Endothelial cell of umbilical vein (primary cell): ENCODE data around the gene RND2.

Experiments used
- EZH2 ChIP-seq: IDR thresholded peaks from 2 replicates; pipeline ENCODE4 v1.6.1; 2012; ENCODE audit warnings: borderline replicate concordance, low read depth, mild to moderate bottlenecking, moderate library complexity, low read length, inconsistent platforms; ENCODE audit not compliant: severe bottlenecking
- FOS ChIP-seq: IDR thresholded peaks from 2 replicates; pipeline ENCODE4 v1.6.1; 2011; ENCODE audit warnings: mild to moderate bottlenecking, low read length, moderate library complexity, borderline replicate concordance; ENCODE audit not compliant: insufficient read depth
- JUN ChIP-seq: IDR thresholded peaks from 2 replicates; pipeline ENCODE4 v1.6.1; 2011; ENCODE audit warnings: borderline replicate concordance, low read depth; ENCODE audit not compliant: insufficient read length, insufficient read depth
- MAX ChIP-seq: IDR thresholded peaks from 2 replicates; pipeline ENCODE4 v1.6.1; 2011; ENCODE audit not compliant: insufficient read depth, insufficient read length
- MYC ChIP-seq: IDR thresholded peaks from one replicate; pipeline ENCODE4 v1.6.1; 2011; ENCODE audit warnings: mild to moderate bottlenecking, low read depth, low read length
- POLR2A ChIP-seq: IDR thresholded peaks from 2 replicates; pipeline ENCODE4 v1.6.1; 2012; ENCODE audit warnings: low read depth, mild to moderate bottlenecking, control low read depth, low read length
- POLR2AphosphoS5 ChIP-seq: IDR thresholded peaks from 2 replicates; pipeline ENCODE4 v1.6.1; 2012; ENCODE audit warnings: low read depth, mild to moderate bottlenecking, control low read depth, low read length, moderate library complexity; ENCODE audit not compliant: insufficient read depth
- TF ChIP-seq, protein P1 (sequence below), 2 donors: IDR thresholded peaks; 1 replicate in 1 of 2; 2 replicates in 1 of 2; pipeline ENCODE4 v1.5.1; 2011; ENCODE audit warnings: low read length in 2 of 2, mild to moderate bottlenecking in 2 of 2, moderate library complexity in 2 of 2, control low read depth in 1 of 2, inconsistent platforms in 1 of 2, low read depth in 1 of 2; ENCODE audit not compliant: insufficient read depth in 1 of 2; ENCODE audit errors: extremely low read depth in 1 of 2

GRCh38 chr17:43019418-43019817, 5.6 kb upstream of the RND2 start:
- TF ChIP-seq POLR2AphosphoS5 (no peak), POLR2A (no peak), EZH2 (no peak), JUN (no peak), MYC (no peak), FOS (no peak), MAX (no peak)
- TF ChIP-seq, protein P1, sequence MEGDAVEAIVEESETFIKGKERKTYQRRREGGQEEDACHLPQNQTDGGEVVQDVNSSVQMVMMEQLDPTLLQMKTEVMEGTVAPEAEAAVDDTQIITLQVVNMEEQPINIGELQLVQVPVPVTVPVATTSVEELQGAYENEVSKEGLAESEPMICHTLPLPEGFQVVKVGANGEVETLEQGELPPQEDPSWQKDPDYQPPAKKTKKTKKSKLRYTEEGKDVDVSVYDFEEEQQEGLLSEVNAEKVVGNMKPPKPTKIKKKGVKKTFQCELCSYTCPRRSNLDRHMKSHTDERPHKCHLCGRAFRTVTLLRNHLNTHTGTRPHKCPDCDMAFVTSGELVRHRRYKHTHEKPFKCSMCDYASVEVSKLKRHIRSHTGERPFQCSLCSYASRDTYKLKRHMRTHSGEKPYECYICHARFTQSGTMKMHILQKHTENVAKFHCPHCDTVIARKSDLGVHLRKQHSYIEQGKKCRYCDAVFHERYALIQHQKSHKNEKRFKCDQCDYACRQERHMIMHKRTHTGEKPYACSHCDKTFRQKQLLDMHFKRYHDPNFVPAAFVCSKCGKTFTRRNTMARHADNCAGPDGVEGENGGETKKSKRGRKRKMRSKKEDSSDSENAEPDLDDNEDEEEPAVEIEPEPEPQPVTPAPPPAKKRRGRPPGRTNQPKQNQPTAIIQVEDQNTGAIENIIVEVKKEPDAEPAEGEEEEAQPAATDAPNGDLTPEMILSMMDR (IDR thresholded peaks at IDR 0.05; ENCODE audit: extremely low read depth in 1 of 2, insufficient read depth in 1 of 2, low read depth in 1 of 2, low read length in 2 of 2): no peak
